GM19468 (cell line): ENCODE measurements around the gene TRAFD1.
"Not testable (repeated sequence)": the region's sequence is repeated elsewhere in the genome, so short reads cannot be mapped to it uniquely, and the experiment has no call there.

Source experiments
- ATAC-seq: cut with Tn5 transposase; IDR thresholded peaks from one replicate; pipeline ENCODE4 v1.9.1; 2021; ENCODE audit warnings: mild to moderate bottlenecking, moderate library complexity, moderate number of reproducible peaks; ENCODE audit not compliant: unreplicated experiment; ENCODE audit errors: extremely low read depth

Gene TRAFD1

GRCh38 chr12:112153181-112153892 lies 28.0 kb downstream of the TRAFD1 start:
- no peak for ATAC-seq

GRCh38 chr12:112153893-112154219 lies 28.5 kb downstream of the TRAFD1 start:
- ATAC-seq: no peak

- not testable (repeated sequence) for ATAC-seq
Observed at GRCh38 chr12:112158461-112159145, 33.2 kb downstream of the TRAFD1 start.

GRCh38 chr12:112159146-112159541 lies 33.8 kb downstream of the TRAFD1 start:
- ATAC-seq: no peak

GRCh38 chr12:112160611-112161010 lies 35.3 kb downstream of the TRAFD1 start:
- ATAC-seq: no peak

GRCh38 chr12:112161711-112162110 lies 36.4 kb downstream of the TRAFD1 start:
- no peak for ATAC-seq

GRCh38 chr12:112162241-112162790 lies 37.0 kb downstream of the TRAFD1 start:
- ATAC-seq: no peak

GRCh38 chr12:112163056-112163455 lies 37.7 kb downstream of the TRAFD1 start:
- no peak for ATAC-seq

- ATAC-seq: no peak
Observed at GRCh38 chr12:112163471-112163991, 38.2 kb downstream of the TRAFD1 start.

GRCh38 chr12:112164011-112164660 lies 38.8 kb downstream of the TRAFD1 start:
- no peak for ATAC-seq

GRCh38 chr12:112165624-112166023 lies 40.3 kb downstream of the TRAFD1 start:
- ATAC-seq: no peak

- ATAC-seq: no peak
Observed at GRCh38 chr12:112166051-112167015, 41.0 kb downstream of the TRAFD1 start.

- ATAC-seq: no peak
Observed at GRCh38 chr12:112167031-112167461, 41.7 kb downstream of the TRAFD1 start.

- no peak for ATAC-seq
Observed at GRCh38 chr12:112167718-112168525, 42.6 kb downstream of the TRAFD1 start.

- no peak for ATAC-seq
Observed at GRCh38 chr12:112168561-112168971, 43.2 kb downstream of the TRAFD1 start.

GRCh38 chr12:112169161-112169872 lies 44.0 kb downstream of the TRAFD1 start:
- no peak for ATAC-seq

- no peak for ATAC-seq
Observed at GRCh38 chr12:112169966-112170365, 44.6 kb downstream of the TRAFD1 start.

- ATAC-seq: no peak
Observed at GRCh38 chr12:112170376-112170775, 45.0 kb downstream of the TRAFD1 start.
